Measurements from ENCODE around the gene MYO10.

Gene MYO10

GRCh38 chr5:16806711-16807546 lies 129.2 kb downstream of the MYO10 start:
- no peak for DNase-seq

- DNase-seq: no peak
Observed at GRCh38 chr5:16805486-16805885, 130.6 kb downstream of the MYO10 start.

- DNase-seq: no peak
Observed at GRCh38 chr5:16803831-16804230, 132.3 kb downstream of the MYO10 start.

- no peak for DNase-seq
Observed at GRCh38 chr5:16800477-16800876, 135.6 kb downstream of the MYO10 start.

- no peak for DNase-seq
Observed at GRCh38 chr5:16799796-16800195, 136.3 kb downstream of the MYO10 start.

- no peak for DNase-seq
Observed at GRCh38 chr5:16797951-16798350, 138.1 kb downstream of the MYO10 start.

GRCh38 chr5:16794269-16794913 lies 141.7 kb downstream of the MYO10 start:
- no peak for DNase-seq

- no peak for DNase-seq
Observed at GRCh38 chr5:16792598-16793275, 143.4 kb downstream of the MYO10 start.

GRCh38 chr5:16791904-16792597 lies 144.0 kb downstream of the MYO10 start:
- DNase-seq: no peak

GRCh38 chr5:16791036-16791705 lies 144.9 kb downstream of the MYO10 start:
- peak in 1 of 2 experiments; percentile 19 for DNase-seq

- no peak for DNase-seq
Observed at GRCh38 chr5:16788957-16789356, 147.1 kb downstream of the MYO10 start.

GRCh38 chr5:16787278-16787677 lies 148.8 kb downstream of the MYO10 start:
- no peak for DNase-seq

GRCh38 chr5:16784843-16785791 lies 151.0 kb downstream of the MYO10 start:
- peak; percentile 55 to 68 for DNase-seq

GRCh38 chr5:16784088-16784487 lies 152.0 kb downstream of the MYO10 start:
- DNase-seq: no peak

GRCh38 chr5:16781828-16782626 lies 154.1 kb downstream of the MYO10 start:
- DNase-seq: no peak

- no peak for DNase-seq
Observed at GRCh38 chr5:16780325-16780724, 155.8 kb downstream of the MYO10 start.

GRCh38 chr5:16777432-16777831 lies 158.7 kb downstream of the MYO10 start:
- no peak for DNase-seq

- no peak for DNase-seq
Observed at GRCh38 chr5:16776611-16777251, 159.4 kb downstream of the MYO10 start.

GRCh38 chr5:16774806-16775205 lies 161.3 kb downstream of the MYO10 start:
- no peak for DNase-seq

- DNase-seq: no peak
Observed at GRCh38 chr5:16773991-16774390, 162.1 kb downstream of the MYO10 start.
